Measurements from ENCODE around the gene APOO. TPM values are rescaled to one million over a fixed set of nuclear protein-coding genes. Genes with fewer than 3 reads are reported as not detected.

APOO gene
- total and polyA plus RNA-seq, 2 of the 4 experiments (the other 2 are of a cell fraction), result 9.0 to 14.2 TPM

- Histone ChIP-seq H2BK5ac (ENCODE audit: low read depth, low read length, poor library complexity, severe bottlenecking) (peak overlapping the region; percentile 18), H3K4me3 (ENCODE audit: insufficient read depth, low read depth, low read length) (no peak overlapping the region), H3K56ac (ENCODE audit: extremely low read depth, insufficient read depth, low read length) (no peak overlapping the region), H3K27me3 (ENCODE audit: control insufficient read depth, insufficient read depth, low read length) (no peaks in the 10 kb centered on the region), H2BK120ac (ENCODE audit: low read depth, low read length) (peak overlapping the region; percentile 1; the same call in 1 of the 2 replicates), H4K91ac (ENCODE audit: insufficient read depth, low read depth, low read length) (no peak overlapping the region; the same call in 1 of the 2 replicates), H3K36me3 (ENCODE audit: control insufficient read depth, insufficient read depth, low read length) (no peaks in the 10 kb centered on the region), H3K18ac (ENCODE audit: low read depth, low read length) (peak overlapping the region; percentile 94; the same call in 1 of the 2 replicates), H2AK9ac (replicated peaks; ENCODE audit: low read depth, low read length, poor library complexity) (no peak overlapping the region), H4K5ac (ENCODE audit: low read depth, low read length) (peak overlapping the region; percentile 81; the same call in 1 of the 2 replicates), H3K4ac (ENCODE audit: low read depth, low read length) (no peak overlapping the region), H3K4me2 (ENCODE audit: low read depth, low read length) (no peak overlapping the region), H3K14ac (replicated peaks; ENCODE audit: low read depth, low read length) (no peak overlapping the region), H2AFZ (replicated peaks; ENCODE audit: low read length, poor library complexity) (no peak overlapping the region), H2AK5ac (ENCODE audit: low read depth, low read length) (no peak overlapping the region), H3K9ac (ENCODE audit: low read depth, low read length) (no peak overlapping the region), H3K4me1 (ENCODE audit: control insufficient read depth, insufficient read depth, low read length) (peaks cover 7% of the 10 kb centered on the region), H3K23ac (ENCODE audit: low read depth, low read length) (no peak overlapping the region), H3K79me1 (ENCODE audit: low read depth in 1 of 2, low read length in 2 of 2) (no peaks in the 10 kb centered on the region), H3K27ac (ENCODE audit: insufficient read depth, low read length) (no peak overlapping the region; the same call in 1 of the 2 replicates), H4K20me1 (ENCODE audit: insufficient read depth, low read length) (no peaks in the 10 kb centered on the region), H3K9me1 (ENCODE audit: insufficient read depth, low read length) (no peaks in the 10 kb centered on the region), H4K8ac (ENCODE audit: low read depth in 2 of 2, low read length in 2 of 2) (no peak overlapping the region), H2BK20ac (ENCODE audit: low read depth, low read length) (peak overlapping the region; percentile 11; the same call in 1 of the 2 replicates), H2BK15ac (ENCODE audit: low read depth, low read length) (no peak overlapping the region), H3K9me3 (ENCODE audit: control insufficient read depth, insufficient read depth, low read length) (no peaks in the 10 kb centered on the region)
- no peak for DNase-seq
- in situ Hi-C loops (cut with MboI; ENCODE audit: low sequenced_read_pairs) (no loop called here), dilution Hi-C loops (cut with HindIII; ENCODE audit: low sequenced_read_pairs, unreplicated experiment) (no loop called here), intact Hi-C loops (cut with micrococcal nuclease) (no loop called here)
- no peak for TF ChIP-seq CTCF (conservative IDR thresholded peaks at IDR 0.05; ENCODE audit: low read depth, low read length)
- no peak for TF ChIP-seq CEBPB (IDR thresholded peaks at IDR 0.05; ENCODE audit: low read depth, low read length)
- TF ChIP-seq FOS (IDR thresholded peaks at IDR 0.05; ENCODE audit: low read depth, low read length), result no peak
- no peak for TF ChIP-seq MAZ (IDR thresholded peaks at IDR 0.05; ENCODE audit: borderline replicate concordance, low read depth, low read length)
- TF ChIP-seq BHLHE40 (IDR thresholded peaks at IDR 0.05; ENCODE audit: low read depth, low read length), result no peak
- no peak for TF ChIP-seq NFE2L2 (IDR thresholded peaks at IDR 0.05; ENCODE audit: low read depth, low read length)
- no peak for TF ChIP-seq MXI1 (IDR thresholded peaks at IDR 0.05; ENCODE audit: borderline replicate concordance, low read depth, low read length)
- no peak for TF ChIP-seq MAFK (IDR thresholded peaks at IDR 0.05; ENCODE audit: low read depth, low read length)
- TF ChIP-seq RCOR1 (IDR thresholded peaks at IDR 0.05; ENCODE audit: insufficient replicate concordance, low read length), result no peak
- no peak for TF ChIP-seq USF2 (IDR thresholded peaks at IDR 0.05; ENCODE audit: low read depth, low read length)
- no peak for TF ChIP-seq POLR2A (IDR thresholded peaks at IDR 0.05; ENCODE audit: low read depth, low read length)
- TF ChIP-seq RAD21 (IDR thresholded peaks at IDR 0.05; ENCODE audit: low read length), result no peak
- no peak for TF ChIP-seq RFX5 (IDR thresholded peaks at IDR 0.05; ENCODE audit: low read depth, low read length)
- no peak for TF ChIP-seq ELK1 (IDR thresholded peaks at IDR 0.05; ENCODE audit: borderline replicate concordance, low read depth, low read length)
- TF ChIP-seq SMC3 (IDR thresholded peaks at IDR 0.05; ENCODE audit: low read depth, low read length), result no peak
- no peak for TF ChIP-seq CHD1 (IDR thresholded peaks at IDR 0.05; ENCODE audit: low read depth, low read length)
- ChIA-PET CTCF (no interaction called here), POLR2A (ENCODE audit: unreplicated experiment) (no interaction called here)
- ATAC-seq (ENCODE audit: low read depth), result no peak
- WGBS, 2 experiments (ENCODE audit: extremely low coverage in 2 of 2, insufficient read length in 1 of 2), result 74% methylated on average over 2 of the region's 3 CpGs; no CpG with 5 or more reads in 1 of the 2 experiments
- no TSS peak for BruUV-seq (replicated peaks)
Observed at GRCh38 chrX:23804578-23804977, 103.2 kb downstream of the APOO start.
